K562 (cell line): Measurements from ENCODE around the gene PPDPF. TPM values are rescaled to one million over a fixed set of nuclear protein-coding genes. Genes with fewer than 3 reads are reported as not detected.
A peak's percentile ranks its signal among the peaks of the same experiment; 100 is the strongest.

Experiments used
- AFF4 ChIP-seq: sonication (generic); formaldehyde crosslinking; IDR thresholded peaks from 2 replicates; pipeline ENCODE4 v1.8.0; 2023; ENCODE audit warnings: mild to moderate bottlenecking, missing genetic modification reagents
- CBFA2T2 ChIP-seq: fragments of 450-650 bp; conservative IDR thresholded peaks from 2 replicates; pipeline ENCODE4 v1.6.1; 2017; ENCODE audit warnings: mild to moderate bottlenecking
- CHD2 ChIP-seq: IDR thresholded peaks from 2 replicates; pipeline ENCODE4 v1.6.1; 2011; ENCODE audit warnings: low read depth, low read length
- COPS2 ChIP-seq: fragments of 450-650 bp; conservative IDR thresholded peaks from 2 replicates; pipeline ENCODE4 v1.6.1; 2016; ENCODE audit warnings: mild to moderate bottlenecking, moderate library complexity
- FOXM1 ChIP-seq, 2 experiments: fragments of 450-650 bp in 1 of 2; sonication (generic) in 1 of 2; formaldehyde crosslinking in 1 of 2; IDR thresholded peaks; 2 replicates each; pipeline versions ENCODE4 v1.6.1 to v1.9.0; 2017 to 2022; ENCODE audit warnings: low read depth in 2 of 2, mild to moderate bottlenecking in 2 of 2, missing genetic modification reagents in 1 of 2, moderate library complexity in 1 of 2
- FUS ChIP-seq: fragments of 200-400 bp; formaldehyde crosslinking; optimal IDR thresholded peaks from 2 replicates; pipeline ENCODE3; 2017; ENCODE audit warnings: low read depth, low read length
- GABPB2 ChIP-seq: fragments of 250-450 bp; sonication (Bioruptor Pico); conservative IDR thresholded peaks from 2 replicates; pipeline ENCODE4 v1.5.1; 2021; ENCODE audit warnings: mild to moderate bottlenecking
- HNRNPLL ChIP-seq: fragments of 200-400 bp; formaldehyde crosslinking; IDR thresholded peaks from 2 replicates; pipeline ENCODE4 v1.6.1; 2017; ENCODE audit warnings: low read length, low read depth, mild to moderate bottlenecking; ENCODE audit not compliant: poor library complexity, severe bottlenecking
- MAFF ChIP-seq: IDR thresholded peaks from 2 replicates; pipeline ENCODE4 v1.6.1; 2012; ENCODE audit warnings: low read length, improper control_type of control experiment
- MTA3 ChIP-seq: fragments of 450-650 bp; formaldehyde crosslinking; IDR thresholded peaks from 2 replicates; pipeline ENCODE4 v1.6.1; 2017; ENCODE audit warnings: mild to moderate bottlenecking, borderline replicate concordance
- PHTF2 ChIP-seq: fragments of 250-450 bp; sonication (Bioruptor Pico); IDR thresholded peaks from 2 replicates; pipeline ENCODE4 v1.5.0; 2021; ENCODE audit warnings: mild to moderate bottlenecking
- RBM34 ChIP-seq: fragments of 200-400 bp; formaldehyde crosslinking; IDR thresholded peaks from 2 replicates; pipeline ENCODE4 v1.6.1; 2018; ENCODE audit warnings: low read length, borderline replicate concordance; ENCODE audit not compliant: insufficient read depth
- REST ChIP-seq, 2 experiments: fragments of 450-650 bp; formaldehyde crosslinking in 1 of 2; IDR thresholded peaks; 2 replicates each; pipeline versions ENCODE4 v1.4.0 to v1.6.1; 2014 to 2020; ENCODE audit warnings: mild to moderate bottlenecking in 2 of 2, borderline replicate concordance in 1 of 2, low read depth in 1 of 2
- RNF2 ChIP-seq: sonication (generic); IDR thresholded peaks from 2 replicates; pipeline ENCODE4 v1.6.1; 2016
- SMAD1 ChIP-seq: fragments of 150-350 bp; IDR thresholded peaks from 2 replicates; pipeline ENCODE4 v1.6.1; 2014; ENCODE audit warnings: low read length, low read depth; ENCODE audit not compliant: partially characterized antibody
- TAF15 ChIP-seq: fragments of 200-400 bp; formaldehyde crosslinking; IDR thresholded peaks from 2 replicates; pipeline ENCODE4 v1.6.1; 2017; ENCODE audit warnings: mild to moderate bottlenecking, low read depth, low read length, moderate library complexity
- ZNF354B ChIP-seq: fragments of 250-450 bp; sonication (Bioruptor Pico); IDR thresholded peaks from 2 replicates; pipeline ENCODE4 v1.4.0; 2020
- polyA plus RNA-seq, 8 experiments: library from polyadenylated mRNA; depleted of rRNA in 4 of 8; stranded (reverse) in 5 of 8; unstranded in 3 of 8; fragments of >200 nt; fragmentation: Nextera tagmentation in 2 of 8; fragmentation: Illumina TruSeq in 1 of 8; extraction: Ambion mirVana in 2 of 8; extraction: Trizol in 1 of 8; gene quantifications; 2 replicates each; pipeline versions ENCODE4 v1.2.1 to v1.2.3, GENCODE V29; 2011 to 2014; ENCODE audit warnings: inconsistent platforms in 1 of 8, missing spikeins in 1 of 8
- total RNA-seq, 7 experiments: library from RNA; depleted of rRNA in 6 of 7; stranded (reverse); fragments of >200 nt in 6 of 7; fragmentation: Illumina TruSeq in 2 of 7; extraction: Trizol in 2 of 7; gene quantifications; 2 replicates each; pipeline versions ENCODE4 v1.2.1 to v1.2.3, GENCODE V29; 2011 to 2021; ENCODE audit warnings: low replicate concordance in 1 of 7

Gene PPDPF
- total and polyA plus RNA-seq, 9 of the 15 experiments (the other 6 are each of a cell fraction or from before 2014, with no cell fraction given) = 0.77 to 233 (median 10.5) TPM

- TF ChIP-seq AFF4 (CRISPR knock-in tag) (no peak), CHD2 (no peak), ZNF354B (CRISPR knock-in tag) (no peak), MAFF (no peak), REST (IDR thresholded peaks at IDR 0.05; ENCODE audit: borderline replicate concordance) (peak; percentile 100), REST (CRISPR knock-in tag; IDR thresholded peaks at IDR 0.05; ENCODE audit: low read depth) (peak; percentile 52; the same call in 1 of the 2 replicates), CBFA2T2 (no peak), RBM34 (no peak), SMAD1 (no peak), HNRNPLL (peak; percentile 24), FUS (no peak), TAF15 (no peak), GABPB2 (no peak), COPS2 (no peak), MTA3 (peak; percentile 18; the same call in 1 of the 2 replicates), RNF2 (no peak), PHTF2 (CRISPR knock-in tag) (no peak), FOXM1 (IDR thresholded peaks at IDR 0.05; ENCODE audit: low read depth) (no peak), FOXM1 (CRISPR knock-in tag; IDR thresholded peaks at IDR 0.05; ENCODE audit: low read depth) (no peak)
These were observed 503 bp downstream of the PPDPF start (continued) for GRCh38 chr20:63520934-63521601.
